Measurements from ENCODE around the gene PCDH12. TPM values are rescaled to one million over a fixed set of nuclear protein-coding genes. Genes with fewer than 3 reads are reported as not detected.

PCDH12 gene
- total and polyA plus RNA-seq, 4 donors: 0.88 to 10.3 (median 4.5) TPM

DNA sequence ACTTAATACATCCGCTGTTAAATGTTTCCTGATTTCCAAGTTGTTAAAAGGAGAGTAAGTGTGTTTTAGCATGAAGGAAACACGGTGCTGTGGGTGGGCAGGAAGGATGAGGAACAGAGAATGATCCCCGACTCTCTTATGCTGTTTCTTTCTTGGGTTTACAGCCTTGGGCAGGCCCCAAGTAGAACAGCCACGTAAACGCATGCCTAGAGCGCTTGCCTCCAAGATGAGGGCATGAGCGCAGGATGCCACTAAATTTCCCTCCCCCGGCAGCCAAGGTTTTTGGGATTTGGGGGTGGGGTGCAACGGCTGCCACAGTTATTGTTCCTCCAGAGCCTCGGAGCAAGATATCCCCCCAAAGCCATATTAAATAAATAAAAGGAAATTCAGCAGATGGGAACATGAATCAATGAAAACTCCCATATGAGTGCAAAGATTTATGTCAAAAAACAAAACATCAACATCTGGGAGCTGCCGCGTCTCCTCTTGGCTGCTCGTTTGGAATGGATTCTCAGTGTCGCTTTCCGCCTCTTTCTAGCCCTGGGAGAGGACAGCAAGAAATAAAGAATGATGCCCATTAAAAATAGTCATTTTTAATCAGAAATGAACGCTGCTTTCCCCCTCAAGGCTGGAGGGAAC, 44.3 kb downstream of the PCDH12 start:
- Histone ChIP-seq H3K27me3 (ENCODE audit: control insufficient read depth in 1 of 2, insufficient read depth in 2 of 2, low read length in 1 of 2) (no peaks in the 10 kb centered on the region), H3K4me3 (ENCODE audit: low read length in 2 of 2) (peak overlapping the region in 1 of 2 donors; percentile 8), H3K36me3 (ENCODE audit: control insufficient read depth in 1 of 2, insufficient read depth in 2 of 2, low read length in 1 of 2) (no peaks in the 10 kb centered on the region), H3K9me3 (ENCODE audit: control insufficient read depth, low read length) (no peaks in the 10 kb centered on the region), H3K4me1 (ENCODE audit: control insufficient read depth in 1 of 2, insufficient read depth in 2 of 2, low read length in 2 of 2) (no peaks in the 10 kb centered on the region), H3K27ac (ENCODE audit: low read depth in 1 of 2, low read length in 2 of 2) (no peak overlapping the region)
- DNase-seq: no peak
- 14 to 16% methylated on average over 16 of the region's 16 CpGs for WGBS, 2 donors
- ATAC-seq (ENCODE audit: low FRiP score): no peak
- intact Hi-C loops (cut with DNase I): no loop called here

- 38 to 50% methylated on average over 2 of the region's 2 CpGs for WGBS, 2 donors
- ATAC-seq (ENCODE audit: low FRiP score): no peak
- no peaks in the 10 kb centered on the region for H3K9me3 ChIP-seq (ENCODE audit: control insufficient read depth, low read length)
- no peak for DNase-seq
- no peaks in the 10 kb centered on the region for H3K36me3 ChIP-seq (ENCODE audit: control insufficient read depth in 1 of 2, insufficient read depth in 2 of 2, low read length in 1 of 2)
- H3K4me3 ChIP-seq (ENCODE audit: low read length in 2 of 2): no peak overlapping the region
- H3K27me3 ChIP-seq (ENCODE audit: control insufficient read depth in 1 of 2, insufficient read depth in 2 of 2, low read length in 1 of 2): peaks cover 0 to 1% of the 10 kb centered on the region in 2 donors
- H3K4me1 ChIP-seq (ENCODE audit: control insufficient read depth in 1 of 2, insufficient read depth in 2 of 2, low read length in 2 of 2): no peaks in the 10 kb centered on the region
- intact Hi-C loops (cut with DNase I): no loop called here
- no peak overlapping the region for H3K27ac ChIP-seq (ENCODE audit: low read depth in 1 of 2, low read length in 2 of 2)
Measured at GRCh38 chr5:141910271-141910673, 47.7 kb downstream of the PCDH12 start.

- H3K27ac ChIP-seq (ENCODE audit: low read depth in 1 of 2, low read length in 2 of 2): no peak overlapping the region
- no peaks in the 10 kb centered on the region for H3K9me3 ChIP-seq (ENCODE audit: control insufficient read depth, low read length)
- ATAC-seq (ENCODE audit: low FRiP score) (no peak), DNase-seq (no peak)
- peaks cover 0 to 1% of the 10 kb centered on the region in 2 donors for H3K27me3 ChIP-seq (ENCODE audit: control insufficient read depth in 1 of 2, insufficient read depth in 2 of 2, low read length in 1 of 2)
- WGBS, 2 donors: 83 to 92% methylated on average over 4 of the region's 4 CpGs
- no peaks in the 10 kb centered on the region for H3K36me3 ChIP-seq (ENCODE audit: control insufficient read depth in 1 of 2, insufficient read depth in 2 of 2, low read length in 1 of 2)
- no peaks in the 10 kb centered on the region for H3K4me1 ChIP-seq (ENCODE audit: control insufficient read depth in 1 of 2, insufficient read depth in 2 of 2, low read length in 2 of 2)
- H3K4me3 ChIP-seq (ENCODE audit: low read length in 2 of 2): no peak overlapping the region
- intact Hi-C loops (cut with DNase I): no loop called here
Measured at GRCh38 chr5:141909212-141909611, 48.8 kb downstream of the PCDH12 start.

GRCh38 chr5:141908796-141909195, 49.2 kb downstream of the PCDH12 start:
- H3K4me1 ChIP-seq (ENCODE audit: control insufficient read depth in 1 of 2, insufficient read depth in 2 of 2, low read length in 2 of 2): no peaks in the 10 kb centered on the region
- no peaks in the 10 kb centered on the region for H3K9me3 ChIP-seq (ENCODE audit: control insufficient read depth, low read length)
- no peaks in the 10 kb centered on the region for H3K36me3 ChIP-seq (ENCODE audit: control insufficient read depth in 1 of 2, insufficient read depth in 2 of 2, low read length in 1 of 2)
- intact Hi-C loops (cut with DNase I): no loop called here
- H3K27ac ChIP-seq (ENCODE audit: low read depth in 1 of 2, low read length in 2 of 2): no peak overlapping the region
- WGBS, 2 donors: 89 to 92% methylated on average over 2 of the region's 2 CpGs
- H3K27me3 ChIP-seq (ENCODE audit: control insufficient read depth in 1 of 2, insufficient read depth in 2 of 2, low read length in 1 of 2): peaks cover 0 to 1% of the 10 kb centered on the region in 2 donors
- no peak overlapping the region for H3K4me3 ChIP-seq (ENCODE audit: low read length in 2 of 2)
- ATAC-seq (ENCODE audit: low FRiP score) (no peak), DNase-seq (no peak)

GRCh38 chr5:141906972-141907371, 51.0 kb downstream of the PCDH12 start:
- Histone ChIP-seq H3K27ac (ENCODE audit: low read depth in 1 of 2, low read length in 2 of 2) (no peak overlapping the region), H3K36me3 (ENCODE audit: control insufficient read depth in 1 of 2, insufficient read depth in 2 of 2, low read length in 1 of 2) (no peaks in the 10 kb centered on the region), H3K4me3 (ENCODE audit: low read length in 2 of 2) (no peak overlapping the region), H3K27me3 (ENCODE audit: control insufficient read depth in 1 of 2, insufficient read depth in 2 of 2, low read length in 1 of 2) (peaks cover 0 to 1% of the 10 kb centered on the region in 2 donors), H3K9me3 (ENCODE audit: control insufficient read depth, low read length) (no peaks in the 10 kb centered on the region), H3K4me1 (ENCODE audit: control insufficient read depth in 1 of 2, insufficient read depth in 2 of 2, low read length in 2 of 2) (no peaks in the 10 kb centered on the region)
- DNase-seq (no peak), ATAC-seq (ENCODE audit: low FRiP score) (no peak)
- intact Hi-C loops (cut with DNase I): no loop called here
- 0% methylated on average over 1 of the region's 1 CpG for WGBS, 2 donors

- no peak overlapping the region for H3K4me3 ChIP-seq (ENCODE audit: low read length in 2 of 2)
- intact Hi-C loops (cut with DNase I): no loop called here
- WGBS, 2 donors: 42 to 96% methylated on average over 1 of the region's 1 CpG
- H3K27ac ChIP-seq (ENCODE audit: low read depth in 1 of 2, low read length in 2 of 2): no peak overlapping the region
- H3K27me3 ChIP-seq (ENCODE audit: control insufficient read depth in 1 of 2, insufficient read depth in 2 of 2, low read length in 1 of 2): peaks cover 0 to 1% of the 10 kb centered on the region in 2 donors
- no peak for DNase-seq
- no peaks in the 10 kb centered on the region for H3K9me3 ChIP-seq (ENCODE audit: control insufficient read depth, low read length)
- no peaks in the 10 kb centered on the region for H3K36me3 ChIP-seq (ENCODE audit: control insufficient read depth in 1 of 2, insufficient read depth in 2 of 2, low read length in 1 of 2)
- no peaks in the 10 kb centered on the region for H3K4me1 ChIP-seq (ENCODE audit: control insufficient read depth in 1 of 2, insufficient read depth in 2 of 2, low read length in 2 of 2)
- no peak for ATAC-seq (ENCODE audit: low FRiP score)
Measured at GRCh38 chr5:141906517-141906916, 51.5 kb downstream of the PCDH12 start.

GRCh38 chr5:141904551-141904950, 53.5 kb downstream of the PCDH12 start:
- H3K36me3 ChIP-seq (ENCODE audit: control insufficient read depth in 1 of 2, insufficient read depth in 2 of 2, low read length in 1 of 2): no peaks in the 10 kb centered on the region
- H3K9me3 ChIP-seq (ENCODE audit: control insufficient read depth, low read length): no peaks in the 10 kb centered on the region
- H3K27ac ChIP-seq (ENCODE audit: low read depth in 1 of 2, low read length in 2 of 2): no peak overlapping the region
- H3K27me3 ChIP-seq (ENCODE audit: control insufficient read depth in 1 of 2, insufficient read depth in 2 of 2, low read length in 1 of 2): peaks cover 0 to 1% of the 10 kb centered on the region in 2 donors
- DNase-seq (no peak), ATAC-seq (ENCODE audit: low FRiP score) (no peak)
- no peak overlapping the region for H3K4me3 ChIP-seq (ENCODE audit: low read length in 2 of 2)
- 78 to 79% methylated on average over 5 of the region's 5 CpGs for WGBS, 2 donors
- no peaks in the 10 kb centered on the region for H3K4me1 ChIP-seq (ENCODE audit: control insufficient read depth in 1 of 2, insufficient read depth in 2 of 2, low read length in 2 of 2)
- intact Hi-C loops (cut with DNase I): no loop called here

- Histone ChIP-seq H3K9me3 (ENCODE audit: control insufficient read depth, low read length) (no peaks in the 10 kb centered on the region), H3K4me3 (ENCODE audit: low read length in 2 of 2) (no peak overlapping the region), H3K27ac (ENCODE audit: low read depth in 1 of 2, low read length in 2 of 2) (no peak overlapping the region), H3K36me3 (ENCODE audit: control insufficient read depth in 1 of 2, insufficient read depth in 2 of 2, low read length in 1 of 2) (no peaks in the 10 kb centered on the region), H3K27me3 (ENCODE audit: control insufficient read depth in 1 of 2, insufficient read depth in 2 of 2, low read length in 1 of 2) (peaks cover 0 to 1% of the 10 kb centered on the region in 2 donors), H3K4me1 (ENCODE audit: control insufficient read depth in 1 of 2, insufficient read depth in 2 of 2, low read length in 2 of 2) (no peaks in the 10 kb centered on the region)
- WGBS, 2 donors: 82 to 83% methylated on average over 4 of the region's 4 CpGs
- ATAC-seq (ENCODE audit: low FRiP score): no peak
- no peak for DNase-seq
- intact Hi-C loops (cut with DNase I): no loop called here
Measured at GRCh38 chr5:141903261-141903660, 54.7 kb downstream of the PCDH12 start.

- no peak overlapping the region for H3K27ac ChIP-seq (ENCODE audit: low read depth in 1 of 2, low read length in 2 of 2)
- WGBS, 2 donors: 52% methylated on average over 5 of the region's 5 CpGs
- peaks cover 0 to 1% of the 10 kb centered on the region in 2 donors for H3K27me3 ChIP-seq (ENCODE audit: control insufficient read depth in 1 of 2, insufficient read depth in 2 of 2, low read length in 1 of 2)
- H3K4me3 ChIP-seq (ENCODE audit: low read length in 2 of 2): no peak overlapping the region
- intact Hi-C loops (cut with DNase I): no loop called here
- DNase-seq (no peak), ATAC-seq (ENCODE audit: low FRiP score) (no peak)
- no peaks in the 10 kb centered on the region for H3K9me3 ChIP-seq (ENCODE audit: control insufficient read depth, low read length)
- no peaks in the 10 kb centered on the region for H3K4me1 ChIP-seq (ENCODE audit: control insufficient read depth in 1 of 2, insufficient read depth in 2 of 2, low read length in 2 of 2)
- H3K36me3 ChIP-seq (ENCODE audit: control insufficient read depth in 1 of 2, insufficient read depth in 2 of 2, low read length in 1 of 2): no peaks in the 10 kb centered on the region
Measured at GRCh38 chr5:141902015-141902814, 55.8 kb downstream of the PCDH12 start.
